Caco-2 (cell line): Measurements from ENCODE around the gene ALOX12B. TPM values are rescaled to one million over a fixed set of nuclear protein-coding genes. Genes with fewer than 3 reads are reported as not detected.
A peak's percentile ranks its signal among the peaks of the same experiment; 100 is the strongest.

Experiments
- BruUV-seq: library from RNA; stranded (reverse); fragments of 400-500 nt; replicated peaks from 2 replicates; lab custom pipeline; 2021; lab: Mats Ljungman, UMichigan
- CTCF ChIA-PET: fragments of 300-600 bp; sonication (Branson Sonifier 250); formaldehyde crosslinking; loops from one replicate; lab custom pipeline; 2022; ENCODE audit warnings: antibody characterized with exemption; lab: Charles Lee
- POLR2A ChIA-PET: fragments of 300-600 bp; sonication (Branson Sonifier 250); formaldehyde crosslinking; loops from one replicate; lab custom pipeline; 2022; ENCODE audit warnings: antibody characterized with exemption; lab: Charles Lee
- DNase-seq, 2 experiments: peaks; one replicate each; pipeline versions ENCODE4 v3.0.0 to v3.0.0-alpha.2; 2020 to 2022
- H3K27me3 ChIP-seq: replicated peaks from 2 replicates; pipeline ENCODE4 v1.6.0; 2011; ENCODE audit warnings: low read length; ENCODE audit not compliant: control insufficient read depth, insufficient read depth
- H3K36me3 ChIP-seq: 2 replicates; pipeline ENCODE4 v1.5.1; 2011; ENCODE audit warnings: low read length; ENCODE audit not compliant: control insufficient read depth, insufficient read depth
- H3K4me1 ChIP-seq: fragments of 250-450 bp; sonication (Bioruptor Pico); 2 replicates; pipeline ENCODE4 v1.5.1; 2020; ENCODE audit warnings: mild to moderate bottlenecking
- H3K4me3 ChIP-seq: 2 replicates; pipeline ENCODE4 v1.5.1; 2011; ENCODE audit warnings: low read depth, mild to moderate bottlenecking, control low read depth, low read length
- H3K9me3 ChIP-seq: fragments of 250-450 bp; sonication (Bioruptor Pico); 2 replicates; pipeline ENCODE4 v1.5.1; 2020; ENCODE audit warnings: mild to moderate bottlenecking, moderate library complexity
- H3K27ac Mint-ChIP-seq: one replicate; pipeline ENCODE4 v1.8.0; 2022; ENCODE audit warnings: mixed read lengths; ENCODE audit not compliant: unreplicated experiment
- H3K27me3 Mint-ChIP-seq: one replicate; pipeline ENCODE4 v1.8.0; 2022; ENCODE audit warnings: mixed read lengths; ENCODE audit not compliant: insufficient read depth, unreplicated experiment
- H3K36me3 Mint-ChIP-seq: one replicate; pipeline ENCODE4 v1.8.0; 2022; ENCODE audit warnings: mild to moderate bottlenecking, mixed read lengths; ENCODE audit not compliant: insufficient read depth, unreplicated experiment
- H3K4me1 Mint-ChIP-seq: one replicate; pipeline ENCODE4 v1.8.0; 2022; ENCODE audit warnings: low read depth, mixed read lengths; ENCODE audit not compliant: unreplicated experiment
- H3K4me3 Mint-ChIP-seq: one replicate; pipeline ENCODE4 v1.8.0; 2022; ENCODE audit warnings: mild to moderate bottlenecking, moderate library complexity, mixed read lengths; ENCODE audit not compliant: unreplicated experiment
- H3K9me3 Mint-ChIP-seq: one replicate; pipeline ENCODE4 v1.8.0; 2022; ENCODE audit warnings: mixed read lengths; ENCODE audit not compliant: unreplicated experiment
- CTCF ChIP-seq, 2 experiments: fragments of 200-600 bp in 1 of 2; IDR thresholded peaks; 1 replicate in 1 of 2; 2 replicates in 1 of 2; pipeline versions ENCODE4 v1.5.1 to v1.8.0; 2011 to 2022; ENCODE audit warnings: antibody characterized with exemption in 1 of 2, control low read depth in 1 of 2, inconsistent platforms in 1 of 2, low read depth in 1 of 2, low read length in 1 of 2, mild to moderate bottlenecking in 1 of 2, moderate library complexity in 1 of 2; ENCODE audit not compliant: insufficient read depth in 1 of 2, severe bottlenecking in 1 of 2, unreplicated experiment in 1 of 2
- intact Hi-C: fragments of 100-400 bp; cut with micrococcal nuclease; formaldehyde crosslinking; loops from one replicate; pipeline ENCODE4 v1.10.0; 2022; ENCODE audit not compliant: unreplicated experiment
- total RNA-seq: library from RNA; stranded (reverse); gene quantifications from 2 replicates; pipeline ENCODE4 v1.2.3, GENCODE V29; 2022

ALOX12B gene
- total RNA-seq, 1 experiment from 2014 or later = 0.34 TPM

GRCh38 chr17:8125947-8126490 lies 38.5 kb upstream of the ALOX12B start:
- peak overlapping the region; percentile 54 for H3K4me3 ChIP-seq
- H3K27me3 Mint-ChIP-seq = peaks cover 3% of the 10 kb centered on the region
- no peaks in the 10 kb centered on the region for H3K36me3 ChIP-seq
- ChIA-PET CTCF (no interaction called here), POLR2A (interaction anchor here (0.6 to 1.1 kb wide), 2 partner anchors 47 to 97 kb away, joined by 3 to 6 read pairs; no protein-coding TSS in a partner anchor)
- no peaks in the 10 kb centered on the region; the same call in 1 of the 2 replicates for H3K4me1 ChIP-seq
- H3K9me3 Mint-ChIP-seq = no peaks in the 10 kb centered on the region
- H3K27ac Mint-ChIP-seq = peak overlapping the region; percentile 64
- H3K4me1 Mint-ChIP-seq = peaks cover 28% of the 10 kb centered on the region
- DNase-seq = peak in 1 of 2 experiments; percentile 20
- intact Hi-C loops = loop anchor here (2.0 kb wide), 2 partner anchors 13 to 33 kb away; no protein-coding TSS in a partner anchor
- peaks cover 39% of the 10 kb centered on the region for H3K36me3 Mint-ChIP-seq
- H3K27me3 ChIP-seq = no peaks in the 10 kb centered on the region; the same call in 1 of the 2 replicates
- TF ChIP-seq CTCF (IDR thresholded peaks at IDR 0.05; ENCODE audit: insufficient read depth in 1 of 2, low read depth in 1 of 2, low read length in 1 of 2, severe bottlenecking in 1 of 2, unreplicated experiment in 1 of 2) = no peak
- H3K9me3 ChIP-seq = no peaks in the 10 kb centered on the region
- peak overlapping the region; percentile 87 for H3K4me3 Mint-ChIP-seq
- BruUV-seq = no TSS peak

GRCh38 chr17:8125154-8125946 lies 37.8 kb upstream of the ALOX12B start:
- peaks cover 6% of the 10 kb centered on the region for H3K27me3 Mint-ChIP-seq
- peak overlapping the region; percentile 64 for H3K27ac Mint-ChIP-seq
- H3K4me3 ChIP-seq = peak overlapping the region; percentile 54
- H3K36me3 ChIP-seq = no peaks in the 10 kb centered on the region
- H3K9me3 ChIP-seq = no peaks in the 10 kb centered on the region
- no peaks in the 10 kb centered on the region for H3K9me3 Mint-ChIP-seq
- H3K36me3 Mint-ChIP-seq = peaks cover 46% of the 10 kb centered on the region
- no peaks in the 10 kb centered on the region; the same call in 1 of the 2 replicates for H3K27me3 ChIP-seq
- BruUV-seq = no TSS peak
- ChIA-PET CTCF (no interaction called here), POLR2A (no interaction called here)
- peak; percentile 63 to 79 for DNase-seq
- no peak for TF ChIP-seq CTCF (IDR thresholded peaks at IDR 0.05; ENCODE audit: insufficient read depth in 1 of 2, low read depth in 1 of 2, low read length in 1 of 2, severe bottlenecking in 1 of 2, unreplicated experiment in 1 of 2)
- peak overlapping the region; percentile 87 for H3K4me3 Mint-ChIP-seq
- no peaks in the 10 kb centered on the region; the same call in 1 of the 2 replicates for H3K4me1 ChIP-seq
- intact Hi-C loops = loop anchor here (2.0 kb wide), 2 partner anchors 13 to 33 kb away; no protein-coding TSS in a partner anchor
- peaks cover 35% of the 10 kb centered on the region for H3K4me1 Mint-ChIP-seq
